Neural progenitor cell (in vitro differentiated cells): ENCODE data around the gene PLXNA4. TPM values are rescaled to one million over a fixed set of nuclear protein-coding genes. Genes with fewer than 3 reads are reported as not detected.

Experiments used
- DNase-seq: peaks from one replicate; pipeline ENCODE4 v3.0.0-alpha.2; 2016; ENCODE audit warnings: low spot score
- H2AFZ ChIP-seq: fragments of 200-600 bp; sonication (generic); replicated peaks from 2 replicates; pipeline ENCODE4 v1.6.1; 2016; ENCODE audit warnings: antibody characterized with exemption
- H3F3A ChIP-seq: fragments of 200-600 bp; sonication (generic); 2 replicates; pipeline ENCODE4 v1.6.1; 2016; ENCODE audit warnings: antibody characterized with exemption, low read depth
- H3K27ac ChIP-seq: fragments of 200-600 bp; sonication (generic); 2 replicates; pipeline ENCODE4 v1.5.1; 2016; ENCODE audit warnings: mild to moderate bottlenecking
- H3K27me3 ChIP-seq: fragments of 200-600 bp; sonication (generic); 2 replicates; pipeline ENCODE4 v1.6.1; 2016; ENCODE audit warnings: mild to moderate bottlenecking, moderate library complexity
- H3K36me3 ChIP-seq: fragments of 200-600 bp; sonication (generic); 2 replicates; pipeline ENCODE4 v1.5.1; 2016
- H3K4me1 ChIP-seq: fragments of 200-600 bp; sonication (generic); 2 replicates; pipeline ENCODE4 v1.6.1; 2016; ENCODE audit warnings: mixed run types
- H3K4me2 ChIP-seq: fragments of 200-600 bp; sonication (generic); 2 replicates; pipeline ENCODE4 v1.6.1; 2016
- H3K4me3 ChIP-seq: fragments of 200-600 bp; sonication (generic); 2 replicates; pipeline ENCODE4 v1.5.1; 2016
- H3K79me2 ChIP-seq: fragments of 200-600 bp; sonication (generic); 2 replicates; pipeline ENCODE4 v1.6.1; 2016; ENCODE audit warnings: low read depth
- H3K9ac ChIP-seq: fragments of 200-600 bp; sonication (generic); 2 replicates; pipeline ENCODE4 v1.6.1; 2016
- H3K9me3 ChIP-seq: fragments of 200-600 bp; sonication (generic); 2 replicates; pipeline ENCODE4 v1.5.1; 2016; ENCODE audit warnings: low read depth
- H4K20me1 ChIP-seq: fragments of 200-600 bp; sonication (generic); 2 replicates; pipeline ENCODE4 v1.6.1; 2016; ENCODE audit warnings: low read depth
- H3K27ac Mint-ChIP-seq: 3 replicates; pipeline ENCODE4 v1.8.0; 2021; ENCODE audit warnings: mixed read lengths
- H3K27me3 Mint-ChIP-seq: 2 replicates; pipeline ENCODE4 v1.8.0; 2022; ENCODE audit warnings: low read depth, mild to moderate bottlenecking, inconsistent platforms, moderate library complexity, mixed read lengths; ENCODE audit not compliant: insufficient read depth
- H3K36me3 Mint-ChIP-seq: 3 replicates; pipeline ENCODE4 v1.8.0; 2021; ENCODE audit warnings: mixed read lengths
- H3K4me1 Mint-ChIP-seq: 3 replicates; pipeline ENCODE4 v1.8.0; 2021; ENCODE audit warnings: mixed read lengths
- H3K4me3 Mint-ChIP-seq: 3 replicates; pipeline ENCODE4 v1.8.0; 2021; ENCODE audit warnings: mild to moderate bottlenecking, moderate library complexity, mixed read lengths
- H3K9me3 Mint-ChIP-seq: 3 replicates; pipeline ENCODE4 v1.8.0; 2020; ENCODE audit warnings: mixed read lengths
- CTCF ChIP-seq: fragments of 200-600 bp; sonication (generic); IDR thresholded peaks from 2 replicates; pipeline ENCODE4 v1.5.1; 2017; ENCODE audit warnings: antibody characterized with exemption, mild to moderate bottlenecking
- EZH2 ChIP-seq: fragments of 200-600 bp; sonication (generic); IDR thresholded peaks from 2 replicates; pipeline ENCODE4 v1.6.1; 2017; ENCODE audit warnings: antibody characterized with exemption, mild to moderate bottlenecking, moderate library complexity
- EZH2phosphoT487 ChIP-seq: fragments of 200-600 bp; sonication (generic); IDR thresholded peaks from 2 replicates; pipeline ENCODE4 v1.6.1; 2017; ENCODE audit warnings: antibody characterized with exemption
- total RNA-seq: library from RNA; depleted of rRNA; stranded (reverse); fragments of >200 nt; gene quantifications from 2 replicates; pipeline ENCODE4 v1.2.3, GENCODE V29; 2015; ENCODE audit warnings: low replicate concordance

The PLXNA4 gene
- total RNA-seq, 1 donor from 2014 or later = 0.49 TPM

GRCh38 chr7:132117636-132118035 is 458.6 kb downstream of the PLXNA4 start:
- TF ChIP-seq EZH2phosphoT487 = no peak
- TF ChIP-seq CTCF = no peak
- TF ChIP-seq EZH2 = no peak
- H3K27me3 Mint-ChIP-seq = peaks cover 3% of the 10 kb centered on the region
- Histone ChIP-seq H3K4me2 (no peak overlapping the region), H3K9ac (no peak overlapping the region), H4K20me1 (no peaks in the 10 kb centered on the region), H2AFZ (no peak overlapping the region), H3K27ac (no peak overlapping the region), H3K27me3 (no peaks in the 10 kb centered on the region), H3K4me3 (no peak overlapping the region), H3K36me3 (no peaks in the 10 kb centered on the region), H3F3A (no peaks in the 10 kb centered on the region), H3K4me1 (no peaks in the 10 kb centered on the region), H3K9me3 (no peaks in the 10 kb centered on the region), H3K79me2 (no peaks in the 10 kb centered on the region)
- H3K36me3 Mint-ChIP-seq = no peaks in the 10 kb centered on the region
- H3K27ac Mint-ChIP-seq = no peak overlapping the region
- no peak for DNase-seq
- no peak overlapping the region for H3K4me3 Mint-ChIP-seq
- H3K4me1 Mint-ChIP-seq = peaks cover 18% of the 10 kb centered on the region
- no peaks in the 10 kb centered on the region for H3K9me3 Mint-ChIP-seq

DNA sequence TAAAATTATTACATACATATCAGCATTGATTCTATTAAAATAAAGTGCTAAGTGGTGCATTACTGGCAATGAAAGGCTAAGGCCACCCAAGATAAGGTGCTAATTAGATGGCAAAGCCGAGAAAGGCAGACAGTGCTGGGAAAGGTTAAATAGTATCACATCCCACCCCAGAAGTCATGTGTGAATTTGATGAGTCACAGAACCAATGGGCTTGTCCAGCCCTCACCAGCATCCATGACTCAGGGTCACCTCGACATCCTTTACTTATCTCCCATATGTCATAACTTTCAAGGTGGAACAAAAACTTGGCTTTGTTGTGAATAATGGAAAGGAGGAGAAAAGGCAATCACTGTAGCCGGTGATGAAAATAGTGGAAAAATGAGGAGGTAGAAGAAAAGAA is 459.1 kb downstream of the PLXNA4 start:
- Histone ChIP-seq H3K36me3 (no peaks in the 10 kb centered on the region), H3K4me2 (no peak overlapping the region), H3K9me3 (no peaks in the 10 kb centered on the region), H3K27ac (no peak overlapping the region), H3K79me2 (no peaks in the 10 kb centered on the region), H4K20me1 (no peaks in the 10 kb centered on the region), H3K4me3 (no peak overlapping the region), H3F3A (no peaks in the 10 kb centered on the region), H3K9ac (no peak overlapping the region), H3K4me1 (no peaks in the 10 kb centered on the region), H3K27me3 (no peaks in the 10 kb centered on the region), H2AFZ (no peak overlapping the region)
- Mint-ChIP-seq H3K27ac (no peak overlapping the region), H3K36me3 (no peaks in the 10 kb centered on the region), H3K9me3 (no peaks in the 10 kb centered on the region), H3K27me3 (peaks cover 3% of the 10 kb centered on the region), H3K4me3 (no peak overlapping the region), H3K4me1 (peaks cover 23% of the 10 kb centered on the region)
- no peak for DNase-seq
- TF ChIP-seq CTCF = no peak
- TF ChIP-seq EZH2phosphoT487 = no peak
- TF ChIP-seq EZH2 = no peak

DNA sequence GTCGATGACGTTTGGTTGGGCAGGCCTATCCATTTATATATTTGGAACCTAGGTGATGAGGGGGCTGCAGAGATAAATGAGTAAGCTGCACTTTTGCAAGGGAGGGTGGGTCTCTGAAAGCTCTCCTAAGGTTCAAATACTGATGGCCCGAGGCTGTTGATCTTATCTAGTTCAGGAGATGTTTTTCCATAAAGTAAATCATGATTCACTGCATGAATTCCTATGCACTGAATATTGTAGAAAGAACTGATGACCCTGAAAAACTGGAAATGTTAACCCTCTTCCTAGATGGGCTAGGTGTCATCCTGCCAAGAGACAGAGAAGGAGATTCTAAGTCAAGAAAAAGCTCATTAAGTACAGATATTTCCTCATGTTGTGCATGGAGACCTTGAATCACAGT is 459.9 kb downstream of the PLXNA4 start:
- Histone ChIP-seq H3K27me3 (no peaks in the 10 kb centered on the region), H3K4me3 (no peak overlapping the region), H3K9ac (no peak overlapping the region), H3K4me2 (no peak overlapping the region), H2AFZ (no peak overlapping the region), H3K79me2 (no peaks in the 10 kb centered on the region), H3K4me1 (no peaks in the 10 kb centered on the region), H3K36me3 (no peaks in the 10 kb centered on the region), H3F3A (no peaks in the 10 kb centered on the region), H4K20me1 (no peaks in the 10 kb centered on the region), H3K9me3 (no peaks in the 10 kb centered on the region), H3K27ac (no peak overlapping the region)
- no peaks in the 10 kb centered on the region for H3K36me3 Mint-ChIP-seq
- TF ChIP-seq CTCF (no peak), EZH2 (no peak), EZH2phosphoT487 (no peak)
- no peak for DNase-seq
- H3K27me3 Mint-ChIP-seq = peaks cover 4% of the 10 kb centered on the region
- no peak overlapping the region for H3K4me3 Mint-ChIP-seq
- H3K4me1 Mint-ChIP-seq = peaks cover 27% of the 10 kb centered on the region
- no peak overlapping the region for H3K27ac Mint-ChIP-seq
- H3K9me3 Mint-ChIP-seq = no peaks in the 10 kb centered on the region
